Measurements from ENCODE around the gene SLC27A1.

DNA sequence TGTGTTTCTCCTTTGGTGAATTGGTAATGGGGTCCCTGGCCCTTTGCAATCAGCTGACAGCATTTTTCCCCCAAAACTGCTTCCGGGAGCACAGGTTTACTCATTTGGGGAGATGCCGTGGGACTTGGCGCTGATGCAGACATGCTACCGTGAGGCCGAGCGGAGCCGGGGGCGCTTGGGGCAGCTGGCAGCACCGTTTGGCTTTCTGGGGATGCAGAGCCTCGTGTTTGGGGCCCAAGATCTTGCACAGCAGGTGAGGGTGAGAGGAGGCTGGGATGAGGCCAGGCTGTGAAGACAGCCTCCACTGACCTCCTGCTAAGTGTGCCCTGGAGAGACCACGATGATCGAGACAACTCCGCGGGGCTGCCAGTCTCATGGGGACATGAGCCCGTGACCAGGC, 71.7 kb downstream of the SLC27A1 start:
- TF ChIP-seq, protein P1, sequence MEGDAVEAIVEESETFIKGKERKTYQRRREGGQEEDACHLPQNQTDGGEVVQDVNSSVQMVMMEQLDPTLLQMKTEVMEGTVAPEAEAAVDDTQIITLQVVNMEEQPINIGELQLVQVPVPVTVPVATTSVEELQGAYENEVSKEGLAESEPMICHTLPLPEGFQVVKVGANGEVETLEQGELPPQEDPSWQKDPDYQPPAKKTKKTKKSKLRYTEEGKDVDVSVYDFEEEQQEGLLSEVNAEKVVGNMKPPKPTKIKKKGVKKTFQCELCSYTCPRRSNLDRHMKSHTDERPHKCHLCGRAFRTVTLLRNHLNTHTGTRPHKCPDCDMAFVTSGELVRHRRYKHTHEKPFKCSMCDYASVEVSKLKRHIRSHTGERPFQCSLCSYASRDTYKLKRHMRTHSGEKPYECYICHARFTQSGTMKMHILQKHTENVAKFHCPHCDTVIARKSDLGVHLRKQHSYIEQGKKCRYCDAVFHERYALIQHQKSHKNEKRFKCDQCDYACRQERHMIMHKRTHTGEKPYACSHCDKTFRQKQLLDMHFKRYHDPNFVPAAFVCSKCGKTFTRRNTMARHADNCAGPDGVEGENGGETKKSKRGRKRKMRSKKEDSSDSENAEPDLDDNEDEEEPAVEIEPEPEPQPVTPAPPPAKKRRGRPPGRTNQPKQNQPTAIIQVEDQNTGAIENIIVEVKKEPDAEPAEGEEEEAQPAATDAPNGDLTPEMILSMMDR (IDR thresholded peaks at IDR 0.05; ENCODE audit: insufficient read depth, low read depth, low read length), result no peak
- no peak for TF ChIP-seq EZH2 (IDR thresholded peaks at IDR 0.05; ENCODE audit: insufficient read depth, low read length)
